ENCODE results near the gene PRSS50.

PRSS50 gene

DNA sequence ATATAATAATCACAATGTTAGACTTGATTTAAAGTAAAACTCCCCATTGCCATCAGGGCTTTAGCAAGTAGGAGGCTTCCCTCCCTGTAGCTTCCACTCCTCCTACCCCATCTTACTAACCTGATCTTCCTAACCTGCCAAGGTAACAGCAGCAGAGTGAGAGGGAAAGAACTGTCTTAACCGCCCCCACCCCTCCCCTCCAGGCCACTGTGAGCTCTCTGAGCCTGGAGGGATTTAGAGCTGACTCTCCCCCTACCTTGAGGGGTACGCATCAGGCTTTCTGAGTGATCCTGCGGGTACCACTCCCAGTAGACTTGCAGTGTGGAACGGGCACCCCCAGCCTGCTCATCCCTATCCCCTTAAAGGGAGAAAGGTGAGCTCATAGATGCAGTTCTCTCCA lies 11.4 kb upstream of the PRSS50 start:
- FAIRE-seq = no peak
- no peak for DNase-seq (ENCODE audit: extremely low spot score, insufficient read length, low read depth)

DNA sequence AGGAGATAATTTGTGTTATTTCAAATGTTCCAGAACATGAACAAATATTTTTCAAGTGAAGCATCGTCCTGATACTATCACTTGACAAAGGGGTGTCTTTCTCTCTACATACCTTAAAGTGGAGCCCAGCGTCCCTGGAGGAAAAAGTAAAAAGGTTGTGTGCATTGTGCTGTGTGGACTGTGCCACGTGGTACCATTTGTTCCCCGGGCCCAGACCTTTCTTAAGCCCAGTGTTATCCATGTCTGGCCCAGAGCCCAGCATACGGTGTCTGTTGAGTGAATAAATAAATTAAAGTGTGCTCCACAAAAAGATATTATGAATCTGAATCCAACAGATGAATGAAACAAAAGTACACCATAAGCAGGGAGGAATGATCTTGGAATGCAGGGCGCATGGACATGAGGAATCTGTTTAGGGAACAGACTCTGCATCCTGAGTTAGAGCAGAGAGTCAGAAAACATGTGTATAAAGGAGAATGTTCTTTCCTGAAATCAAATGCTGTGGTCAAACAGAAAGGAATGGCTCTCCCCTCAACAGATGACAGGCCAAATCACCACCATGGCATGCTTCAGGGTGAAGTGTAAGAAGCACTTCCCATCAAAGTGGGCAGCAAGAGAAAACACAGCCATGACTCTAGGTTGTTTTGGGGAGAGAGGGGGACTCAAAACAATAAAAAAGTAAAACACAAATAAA lies 8.1 kb upstream of the PRSS50 start:
- DNase-seq (ENCODE audit: extremely low spot score, insufficient read length, low read depth) (no peak), FAIRE-seq (no peak)

- no peak for DNase-seq (ENCODE audit: extremely low spot score, insufficient read length, low read depth)
- FAIRE-seq = peak; percentile 35
Measured at GRCh38 chr3:46724424-46724823, 6.8 kb upstream of the PRSS50 start.

GRCh38 chr3:46722443-46722842 lies 4.8 kb upstream of the PRSS50 start:
- DNase-seq (ENCODE audit: extremely low spot score, insufficient read length, low read depth) (no peak), FAIRE-seq (no peak)

DNA sequence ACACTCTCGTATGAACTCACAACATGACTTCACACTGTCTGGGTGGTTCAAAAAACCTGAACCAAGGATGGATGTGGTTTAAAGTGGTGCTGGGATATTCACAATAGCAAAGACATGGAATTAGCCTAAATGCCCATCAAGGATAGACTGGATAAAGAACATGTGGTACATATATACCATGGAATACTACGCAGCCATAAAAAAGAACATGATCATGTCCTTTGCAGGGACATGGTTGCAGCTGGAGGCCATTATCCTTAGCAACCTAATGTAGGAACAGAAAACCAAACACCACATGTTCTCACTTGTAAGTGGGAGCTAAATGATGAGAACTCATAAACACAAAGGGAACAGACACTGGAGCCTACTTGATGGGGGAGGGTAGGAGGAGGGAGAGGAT lies 3.3 kb upstream of the PRSS50 start:
- DNase-seq (ENCODE audit: extremely low spot score, insufficient read length, low read depth) (no peak), FAIRE-seq (no peak)

- DNase-seq (ENCODE audit: extremely low spot score, insufficient read length, low read depth) = no peak
- FAIRE-seq = no peak
Measured at GRCh38 chr3:46719735-46720271, 2.1 kb upstream of the PRSS50 start.

DNA sequence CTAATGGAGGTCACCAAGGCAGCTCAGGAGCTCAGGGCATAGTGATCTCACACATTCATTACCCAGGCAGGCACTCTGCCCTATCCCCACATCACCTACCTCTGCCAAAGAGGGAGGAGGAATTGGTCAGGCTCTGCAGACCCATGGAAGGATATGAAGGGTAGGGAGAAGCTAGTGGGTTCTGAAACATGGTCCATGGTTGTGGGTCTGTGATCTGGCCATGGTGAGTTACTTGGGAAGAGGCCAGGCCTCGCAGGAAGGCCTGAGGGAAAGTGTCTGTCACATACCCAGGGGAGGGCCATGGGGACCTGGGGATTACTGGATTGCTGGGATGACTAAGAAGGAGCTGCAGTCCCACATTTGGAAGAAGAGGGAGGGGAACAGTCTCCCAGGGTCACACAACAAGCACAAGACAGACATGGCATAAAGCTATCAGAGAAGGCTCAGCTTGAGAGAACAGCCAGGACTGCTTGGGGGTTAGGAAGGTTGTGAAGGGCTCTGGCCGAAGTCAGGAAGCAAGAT lies 1.4 kb upstream of the PRSS50 start:
- DNase-seq (ENCODE audit: extremely low spot score, insufficient read length, low read depth) (no peak), FAIRE-seq (no peak)

GRCh38 chr3:46716461-46717441 lies 918 bp downstream of the PRSS50 start:
- FAIRE-seq (no peak), DNase-seq (ENCODE audit: extremely low spot score, insufficient read length, low read depth) (no peak)

GRCh38 chr3:46715507-46716175 lies 2.0 kb downstream of the PRSS50 start:
- DNase-seq (ENCODE audit: extremely low spot score, insufficient read length, low read depth) (no peak), FAIRE-seq (no peak)

DNA sequence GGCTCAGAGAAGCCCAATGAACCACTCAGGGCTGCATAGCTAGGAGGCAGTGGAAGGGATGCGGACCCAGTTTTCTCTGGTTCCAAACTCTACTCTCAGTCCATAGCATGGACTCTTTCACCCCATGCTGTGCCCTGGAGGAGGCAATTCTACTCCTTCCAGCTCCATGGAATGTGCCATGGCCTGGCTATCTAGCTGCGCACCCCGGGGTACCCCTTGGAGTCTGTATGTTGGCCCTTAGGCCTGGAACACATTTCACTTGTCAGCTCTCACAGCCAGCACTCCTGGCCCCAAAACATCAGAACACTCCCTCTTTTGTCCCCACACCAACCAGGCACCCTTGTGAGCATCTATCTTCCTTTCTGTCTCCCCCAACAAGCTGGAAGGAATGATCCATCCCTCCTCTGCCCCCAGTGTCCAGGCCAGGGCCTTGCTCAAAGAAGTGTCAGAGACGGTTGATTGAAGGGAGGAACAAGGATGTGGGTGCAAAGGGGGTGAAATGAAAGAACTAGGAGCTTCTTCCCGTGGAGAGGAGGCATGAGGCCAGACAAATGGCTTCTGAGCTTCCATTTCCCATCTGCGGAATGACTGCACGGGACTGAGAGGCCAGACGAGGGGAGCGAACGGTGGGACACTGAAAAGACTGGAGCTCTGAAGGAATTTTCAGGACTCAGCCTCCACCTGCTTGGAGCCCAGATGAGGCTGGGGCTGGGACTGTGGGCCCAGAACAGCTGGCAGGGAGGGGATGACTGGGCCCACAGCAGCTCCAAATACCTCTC lies 2.8 kb downstream of the PRSS50 start:
- DNase-seq (ENCODE audit: extremely low spot score, insufficient read length, low read depth) = no peak
- FAIRE-seq = no peak

GRCh38 chr3:46713898-46714552 lies 3.6 kb downstream of the PRSS50 start:
- FAIRE-seq = peak; percentile 89
- DNase-seq (ENCODE audit: extremely low spot score, insufficient read length, low read depth) = peak; percentile 45

- FAIRE-seq (peak; percentile 36), DNase-seq (ENCODE audit: extremely low spot score, insufficient read length, low read depth) (no peak)
Measured at GRCh38 chr3:46713050-46713897, 4.4 kb downstream of the PRSS50 start.

DNA sequence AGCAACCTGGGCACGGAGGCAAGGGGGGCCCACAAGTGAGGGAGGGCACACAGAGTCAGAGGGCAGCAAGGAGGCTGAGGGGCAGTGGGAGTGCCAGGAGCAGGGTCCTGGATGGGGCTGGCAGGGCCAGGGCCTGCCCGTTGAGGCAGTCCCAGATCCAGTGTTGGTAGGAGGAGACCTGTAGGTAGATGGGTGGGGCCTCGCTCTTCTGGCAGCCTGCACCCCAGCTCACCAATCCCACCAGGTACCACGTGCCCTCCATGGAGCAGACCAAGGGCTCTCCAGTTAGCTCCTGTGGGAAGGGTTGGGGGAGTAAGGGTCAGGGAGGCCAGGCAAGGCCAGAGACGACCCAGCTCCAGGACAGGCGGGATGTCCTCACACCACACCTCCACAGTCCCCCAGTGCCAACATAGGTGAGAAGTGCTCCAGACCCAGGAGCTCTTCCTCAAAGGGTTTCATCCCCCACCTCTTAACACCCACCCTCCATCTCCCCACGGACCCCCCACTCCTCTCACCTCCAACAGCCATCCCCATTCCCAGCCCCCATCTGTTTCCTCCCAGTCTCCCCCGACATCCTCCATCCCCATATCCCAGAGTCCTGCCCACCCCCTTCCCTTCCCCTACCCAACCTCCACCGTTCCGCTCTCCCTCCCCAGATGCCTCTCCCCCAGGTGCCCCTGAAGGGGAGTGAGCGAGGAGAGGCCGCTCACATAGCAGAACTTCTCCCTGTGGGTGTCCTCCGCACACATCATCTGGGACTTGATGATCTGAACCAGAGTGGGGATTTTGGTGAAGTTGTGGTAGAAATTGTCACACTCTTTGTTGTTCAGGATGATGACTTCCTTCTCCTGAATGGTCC lies 5.2 kb downstream of the PRSS50 start:
- no peak for FAIRE-seq
- DNase-seq (ENCODE audit: extremely low spot score, insufficient read length, low read depth) = no peak

GRCh38 chr3:46711760-46712159 lies 5.9 kb downstream of the PRSS50 start:
- FAIRE-seq (no peak), DNase-seq (ENCODE audit: extremely low spot score, insufficient read length, low read depth) (no peak)

- no peak for DNase-seq (ENCODE audit: extremely low spot score, insufficient read length, low read depth)
- no peak for FAIRE-seq
Measured at GRCh38 chr3:46711305-46711704, 6.4 kb downstream of the PRSS50 start.

GRCh38 chr3:46710671-46711295 lies 6.9 kb downstream of the PRSS50 start:
- DNase-seq (ENCODE audit: extremely low spot score, insufficient read length, low read depth) = no peak
- FAIRE-seq = no peak

- no peak for FAIRE-seq
- DNase-seq (ENCODE audit: extremely low spot score, insufficient read length, low read depth) = no peak
Measured at GRCh38 chr3:46710229-46710628, 7.4 kb downstream of the PRSS50 start.

All from GM18507 (cell line).